IMR-90 (cell line): ENCODE data around the gene NIPSNAP3A. TPM values are rescaled to one million over a fixed set of nuclear protein-coding genes. Genes with fewer than 3 reads are reported as not detected.

ENCODE experiments used
- ATAC-seq: fragments of 200-7000 bp; cut with Tn5 transposase; 2 replicates; pipeline ENCODE4 v1.9.1; 2020; ENCODE audit warnings: low read depth, mild to moderate bottlenecking, moderate library complexity
- BruUV-seq: library from RNA; stranded (reverse); fragments of 400-500 nt; replicated peaks from 2 replicates; lab custom pipeline; 2021; lab: Mats Ljungman, UMichigan
- CTCF ChIA-PET: fragments of 300-600 bp; formaldehyde crosslinking; extraction: SDS; loops from one replicate; lab custom pipeline; 2021; ENCODE audit warnings: antibody characterized with exemption; lab: Yijun Ruan, JAX
- POLR2A ChIA-PET: fragments of 300-600 bp; sonication (Branson Sonifier 250); formaldehyde crosslinking; loops from one replicate; lab custom pipeline; 2022; ENCODE audit warnings: antibody characterized with exemption; ENCODE audit not compliant: unreplicated experiment; lab: Charles Lee
- DNase-seq: peaks from one replicate; pipeline ENCODE4 v3.0.0; 2013
- H2AFZ ChIP-seq: replicated peaks from 2 replicates; pipeline ENCODE3; 2013; ENCODE audit warnings: low read length, mild to moderate bottlenecking; ENCODE audit not compliant: poor library complexity
- H2AK5ac ChIP-seq: 2 replicates; pipeline ENCODE4 v1.6.1; 2013; ENCODE audit warnings: low read depth, low read length, inconsistent platforms
- H2AK9ac ChIP-seq: replicated peaks from 2 replicates; pipeline ENCODE3; 2013; ENCODE audit warnings: mild to moderate bottlenecking, low read depth, low read length, moderate library complexity; ENCODE audit not compliant: poor library complexity
- H2BK120ac ChIP-seq: 2 replicates; pipeline ENCODE4 v1.6.1; 2013; ENCODE audit warnings: low read depth, low read length, inconsistent platforms
- H2BK15ac ChIP-seq: 3 replicates; pipeline ENCODE4 v1.6.1; 2013; ENCODE audit warnings: low read depth, low read length, inconsistent platforms
- H2BK20ac ChIP-seq: 2 replicates; pipeline ENCODE4 v1.6.1; 2013; ENCODE audit warnings: low read depth, mild to moderate bottlenecking, inconsistent platforms, low read length, moderate library complexity
- H2BK5ac ChIP-seq: 2 replicates; pipeline ENCODE4 v1.6.1; 2013; ENCODE audit warnings: mild to moderate bottlenecking, low read depth, low read length, inconsistent platforms; ENCODE audit not compliant: poor library complexity, severe bottlenecking
- H3K14ac ChIP-seq: replicated peaks from 2 replicates; pipeline ENCODE4 v1.6.1; 2013; ENCODE audit warnings: low read depth, low read length, inconsistent platforms
- H3K18ac ChIP-seq: 2 replicates; pipeline ENCODE4 v1.6.1; 2013; ENCODE audit warnings: low read depth, low read length, control low read depth
- H3K23ac ChIP-seq: 2 replicates; pipeline ENCODE4 v1.6.1; 2013; ENCODE audit warnings: low read depth, low read length, inconsistent platforms
- H3K27ac ChIP-seq: 2 replicates; pipeline ENCODE4 v1.5.1; 2013; ENCODE audit warnings: mild to moderate bottlenecking, control low read depth, low read length; ENCODE audit not compliant: insufficient read depth
- H3K27me3 ChIP-seq: 2 replicates; pipeline ENCODE4 v1.6.1; 2013; ENCODE audit warnings: low read length; ENCODE audit not compliant: control insufficient read depth, insufficient read depth
- H3K36me3 ChIP-seq: 2 replicates; pipeline ENCODE4 v1.6.1; 2013; ENCODE audit warnings: low read length, mixed read lengths; ENCODE audit not compliant: control insufficient read depth, insufficient read depth
- H3K4ac ChIP-seq: 2 replicates; pipeline ENCODE4 v1.6.1; 2013; ENCODE audit warnings: low read depth, low read length, inconsistent platforms
- H3K4me1 ChIP-seq: 2 replicates; pipeline ENCODE4 v1.6.1; 2013; ENCODE audit warnings: low read length, mixed read lengths; ENCODE audit not compliant: control insufficient read depth, insufficient read depth
- H3K4me2 ChIP-seq: 2 replicates; pipeline ENCODE4 v1.6.1; 2013; ENCODE audit warnings: low read depth, mild to moderate bottlenecking, control low read depth, low read length, moderate library complexity
- H3K4me3 ChIP-seq: 2 replicates; pipeline ENCODE4 v1.5.1; 2013; ENCODE audit warnings: low read depth, mild to moderate bottlenecking, control low read depth, low read length, moderate library complexity; ENCODE audit not compliant: insufficient read depth
- H3K56ac ChIP-seq: 2 replicates; pipeline ENCODE4 v1.6.1; 2013; ENCODE audit warnings: low read length, inconsistent platforms; ENCODE audit not compliant: insufficient read depth; ENCODE audit errors: extremely low read depth
- H3K79me1 ChIP-seq, 2 experiments: 2 replicates each; pipeline ENCODE4 v1.6.1; 2013; ENCODE audit warnings: low read length in 2 of 2, inconsistent platforms in 1 of 2, low read depth in 1 of 2
- H3K9ac ChIP-seq: 2 replicates; pipeline ENCODE4 v1.6.1; 2013; ENCODE audit warnings: low read depth, low read length, control low read depth
- H3K9me1 ChIP-seq: 2 replicates; pipeline ENCODE4 v1.6.1; 2013; ENCODE audit warnings: low read length, inconsistent platforms; ENCODE audit not compliant: insufficient read depth
- H3K9me3 ChIP-seq: 2 replicates; pipeline ENCODE4 v1.6.1; 2013; ENCODE audit warnings: low read length; ENCODE audit not compliant: control insufficient read depth, insufficient read depth
- H4K20me1 ChIP-seq: 2 replicates; pipeline ENCODE4 v1.6.1; 2013; ENCODE audit warnings: low read length, inconsistent platforms; ENCODE audit not compliant: insufficient read depth
- H4K5ac ChIP-seq: 2 replicates; pipeline ENCODE4 v1.6.1; 2013; ENCODE audit warnings: mild to moderate bottlenecking, low read depth, low read length, control low read depth
- H4K8ac ChIP-seq, 2 experiments: 2 replicates each; pipeline ENCODE4 v1.6.1; 2013; ENCODE audit warnings: low read depth in 2 of 2, low read length in 2 of 2, control low read depth in 1 of 2, inconsistent platforms in 1 of 2
- H4K91ac ChIP-seq: 2 replicates; pipeline ENCODE4 v1.6.1; 2013; ENCODE audit warnings: low read depth, low read length, inconsistent platforms; ENCODE audit not compliant: insufficient read depth
- CEBPB ChIP-seq: IDR thresholded peaks from 2 replicates; pipeline ENCODE4 v1.6.1; 2012; ENCODE audit warnings: low read depth, low read length, improper control_type of control experiment
- MAFK ChIP-seq: IDR thresholded peaks from 2 replicates; pipeline ENCODE4 v1.6.1; 2012; ENCODE audit warnings: low read depth, low read length, improper control_type of control experiment
- WGBS, 2 experiments: methylation state at CpG; one replicate each; pipeline versions ENCODE4 v1.1.5 to v1.1.7; 2013; ENCODE audit warnings: missing lambda C conversion rate in 2 of 2; ENCODE audit not compliant: insufficient read length in 1 of 2; ENCODE audit errors: extremely low coverage in 2 of 2; 5-methylcytosine and 5-hydroxymethylcytosine counted together
- dilution Hi-C: fragments of 300-500 bp; cut with HindIII; formaldehyde crosslinking; loops from one replicate; pipeline ENCODE4 v1.14.3; 2018; ENCODE audit warnings: low sequenced_read_pairs; ENCODE audit not compliant: unreplicated experiment
- in situ Hi-C: fragments of 300-500 bp; cut with MboI; formaldehyde crosslinking; loops from 3 replicates; pipeline ENCODE4 v1.14.3; 2019; ENCODE audit warnings: low sequenced_read_pairs, inconsistent platforms, mixed read lengths
- intact Hi-C: fragments of 100-400 bp; cut with micrococcal nuclease; formaldehyde crosslinking; loops from 2 replicates; pipeline ENCODE4 v1.10.0; 2022
- polyA plus RNA-seq, 3 experiments: library from polyadenylated mRNA; depleted of rRNA; stranded (reverse); fragments of >200 nt; gene quantifications; 2 replicates each; pipeline ENCODE4 v1.2.3, GENCODE V29; 2012; ENCODE audit warnings: low replicate concordance in 1 of 3
- total RNA-seq: library from RNA; depleted of rRNA; stranded (reverse); fragments of >200 nt; gene quantifications from 2 replicates; pipeline ENCODE4 v1.2.3, GENCODE V29; 2012

NIPSNAP3A gene
- total and polyA plus RNA-seq, 2 of the 4 experiments (the other 2 are of a cell fraction), result 21.4 to 32.1 TPM

- 83% methylated on average over 1 of the region's 1 CpG; no CpG with 5 or more reads in 1 of the 2 experiments for WGBS, 2 experiments
- ATAC-seq, result no peak
- Histone ChIP-seq H3K14ac (0 out of 2 replicates have a peak overlapping the region, but pooled peaks have one; percentile 24), H3K9ac (no peak overlapping the region), H3K9me1 (peaks cover 9% of the 10 kb centered on the region), H2BK5ac (no peak overlapping the region), H3K4me1 (peaks cover 2% of the 10 kb centered on the region; the same call in 1 of the 2 replicates), H2BK15ac (no peak overlapping the region), H3K79me1 (no peaks in the 10 kb centered on the region), H3K27ac (no peak overlapping the region), H3K4ac (no peak overlapping the region), H3K4me2 (no peak overlapping the region), H2BK20ac (no peak overlapping the region), H4K8ac (no peak overlapping the region), H2AK9ac (no peak overlapping the region), H3K36me3 (peaks cover 65% of the 10 kb centered on the region), H4K5ac (no peak overlapping the region), H3K56ac (no peak overlapping the region), H4K91ac (no peak overlapping the region), H3K9me3 (no peaks in the 10 kb centered on the region), H3K27me3 (no peaks in the 10 kb centered on the region), H3K4me3 (no peak overlapping the region), H2AK5ac (no peak overlapping the region), H3K18ac (no peak overlapping the region), H2BK120ac (no peak overlapping the region), H2AFZ (no peak overlapping the region), H3K23ac (no peak overlapping the region), H4K20me1 (0 out of 2 replicates have a peak, but pooled peaks cover 3% of the 10 kb centered on the region)
- BruUV-seq, result no TSS peak
- intact Hi-C loops (no loop called here), in situ Hi-C loops (no loop called here), dilution Hi-C loops (no loop called here)
- DNase-seq, result no peak
- TF ChIP-seq MAFK (no peak), CEBPB (peak; percentile 35; the same call in 1 of the 2 replicates)
- ChIA-PET CTCF (no interaction called here), POLR2A (no interaction called here)
Measured at GRCh38 chr9:104795082-104795481, 47.6 kb downstream of the NIPSNAP3A start.
